Left ventricle myocardium superior (tissue), 1 donor: ENCODE data around the gene LINC01488. TPM values are rescaled to one million over a fixed set of nuclear protein-coding genes. Genes with fewer than 3 reads are reported as not detected.
A peak's percentile ranks its signal among the peaks of the same experiment; 100 is the strongest.

Experiments
- ATAC-seq: fragments of 200-7000 bp; cut with Tn5 transposase; one replicate; pipeline ENCODE4 v1.9.1; 2020; ENCODE audit warnings: mild to moderate bottlenecking, moderate library complexity
- DNase-seq: peaks from one replicate; pipeline ENCODE4 v3.0.0-alpha.2; 2020
- intact Hi-C: fragments of 100-400 bp; cut with micrococcal nuclease; formaldehyde crosslinking; loops from one replicate; pipeline ENCODE4 v1.11.0; 2022
- total RNA-seq: library from RNA; stranded (reverse); fragmentation: NEBNext Ultra II Directional; extraction: Animal tissue kit (Norgen Biotek cat#: 25700); gene quantifications from one replicate; pipeline ENCODE4 v1.2.1, GENCODE V29; 2021
- donor health status: DM: no; HTN: yes; CAD: no; lungs with severe emphysema.

LINC01488 gene
- total RNA-seq, 1 donor from 2014 or later, result not detected

GRCh38 chr11:69500285-69501120 lies 19.0 kb downstream of the LINC01488 start:
- DNase-seq (peak; percentile 25), ATAC-seq (no peak)
- intact Hi-C loops, result no loop called here

DNA sequence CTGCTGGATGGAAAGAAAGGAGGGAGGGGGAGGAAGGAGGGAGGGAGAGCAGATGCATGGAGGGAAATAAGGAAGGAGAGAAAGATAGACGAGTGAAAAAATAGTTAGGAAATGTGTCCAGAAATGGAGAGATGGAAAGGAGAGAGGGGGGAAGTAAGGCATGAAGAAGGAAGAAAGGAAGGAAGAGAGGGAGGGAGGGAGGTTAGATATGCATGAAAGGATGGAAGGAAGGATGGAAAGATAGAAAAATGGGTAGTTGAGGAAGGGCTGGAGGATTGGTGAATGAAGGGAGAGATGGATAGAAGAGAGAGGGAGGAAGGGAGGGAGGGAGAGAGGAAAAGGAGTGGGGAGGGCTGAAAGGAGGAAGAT lies 19.6 kb downstream of the LINC01488 start:
- no peak for DNase-seq
- intact Hi-C loops, result no loop called here
- no peak for ATAC-seq

DNA sequence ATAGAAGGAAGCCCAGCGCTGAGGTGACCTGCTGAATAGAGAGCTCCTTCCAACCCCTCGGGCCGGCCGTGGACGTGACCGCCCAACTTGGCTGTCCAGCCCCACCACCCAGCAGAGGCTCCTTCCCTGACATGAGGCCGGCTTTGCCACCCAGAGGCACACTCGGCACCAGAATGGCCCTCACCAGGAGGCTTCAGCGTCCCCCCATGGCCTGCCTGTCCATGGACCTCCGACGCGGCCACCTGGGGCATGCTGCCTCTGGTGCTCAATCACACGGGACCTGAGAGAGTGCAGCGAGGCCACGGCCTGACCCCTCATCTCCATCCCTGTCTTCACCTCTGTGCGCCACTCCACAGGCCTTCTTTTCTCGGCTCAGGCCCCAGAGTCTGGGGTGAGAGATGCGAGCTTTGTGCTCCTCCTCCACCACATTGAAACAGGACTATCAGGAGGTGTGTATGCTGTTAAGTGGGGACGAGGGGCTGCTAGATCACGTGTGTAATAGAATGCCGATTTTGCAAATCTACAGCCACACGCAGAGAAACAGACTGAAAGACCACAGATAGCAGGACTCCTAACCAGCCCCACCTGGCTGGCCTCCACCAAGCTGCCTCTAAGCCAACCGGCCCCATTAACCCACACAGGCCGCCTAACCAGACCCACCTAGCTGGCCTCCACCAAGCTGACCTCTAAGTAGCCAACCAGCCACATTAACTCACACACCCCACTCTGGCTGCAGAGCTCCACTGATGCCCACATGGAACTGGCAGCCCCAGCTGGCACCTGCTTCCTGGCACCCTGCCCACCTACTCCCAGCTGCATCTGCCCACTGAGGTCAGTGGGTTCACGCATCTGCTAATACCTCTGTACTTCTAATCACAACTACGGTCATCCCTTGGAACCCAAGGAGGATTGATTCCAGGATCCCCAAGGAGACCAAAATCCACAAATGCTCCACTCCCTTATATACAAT lies 20.7 kb downstream of the LINC01488 start:
- intact Hi-C loops, result no loop called here
- ATAC-seq (peak; percentile 66), DNase-seq (peak; percentile 67)

GRCh38 chr11:69504127-69504526 lies 22.7 kb downstream of the LINC01488 start:
- no peak for ATAC-seq
- no peak for DNase-seq
- intact Hi-C loops, result no loop called here

GRCh38 chr11:69504576-69505335 lies 23.3 kb downstream of the LINC01488 start:
- DNase-seq (peak; percentile 11), ATAC-seq (no peak)
- intact Hi-C loops, result no loop called here

DNA sequence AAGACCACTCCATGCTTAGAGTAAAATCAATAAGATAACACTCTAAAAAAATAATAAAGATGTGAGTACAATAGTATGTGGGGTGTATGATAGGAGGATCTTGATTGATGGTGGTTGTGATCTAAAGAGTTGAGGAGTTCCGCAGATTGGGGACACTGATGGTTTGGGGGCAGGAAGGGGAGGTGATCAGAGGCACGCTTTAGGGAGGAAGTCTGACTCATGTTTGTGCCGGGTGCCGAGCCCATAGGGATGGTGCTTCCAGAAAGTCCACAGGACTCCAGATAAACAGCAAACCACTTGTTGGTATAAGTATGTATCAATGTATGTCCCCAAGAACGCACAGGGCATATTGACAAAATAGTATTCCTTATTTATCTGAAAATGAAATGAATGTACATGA lies 27.5 kb downstream of the LINC01488 start:
- DNase-seq (peak; percentile 2), ATAC-seq (no peak)
- intact Hi-C loops, result no loop called here

- DNase-seq (peak; percentile 21), ATAC-seq (no peak)
- intact Hi-C loops, result no loop called here
Observed at GRCh38 chr11:69509381-69509780, 27.9 kb downstream of the LINC01488 start.

GRCh38 chr11:69509846-69510390 lies 28.5 kb downstream of the LINC01488 start:
- ATAC-seq (no peak), DNase-seq (peak; percentile 23)
- intact Hi-C loops, result no loop called here

- ATAC-seq (no peak), DNase-seq (peak; percentile 13)
- intact Hi-C loops, result no loop called here
Observed at GRCh38 chr11:69510471-69511357, 29.3 kb downstream of the LINC01488 start.

- ATAC-seq (no peak), DNase-seq (peak; percentile 14)
- intact Hi-C loops, result no loop called here
Observed at GRCh38 chr11:69511358-69512055, 30.0 kb downstream of the LINC01488 start.

- intact Hi-C loops, result no loop called here
- ATAC-seq, result no peak
- peak; percentile 8 for DNase-seq
Observed at GRCh38 chr11:69512136-69512535, 30.7 kb downstream of the LINC01488 start.

- intact Hi-C loops, result no loop called here
- peak; percentile 16 for DNase-seq
- no peak for ATAC-seq
Observed at GRCh38 chr11:69512790-69513189, 31.3 kb downstream of the LINC01488 start.

GRCh38 chr11:69513196-69513595 lies 31.7 kb downstream of the LINC01488 start:
- peak; percentile 5 for DNase-seq
- no peak for ATAC-seq
- intact Hi-C loops, result no loop called here

GRCh38 chr11:69513663-69514224 lies 32.3 kb downstream of the LINC01488 start:
- intact Hi-C loops, result no loop called here
- DNase-seq, result peak; percentile 14

DNA sequence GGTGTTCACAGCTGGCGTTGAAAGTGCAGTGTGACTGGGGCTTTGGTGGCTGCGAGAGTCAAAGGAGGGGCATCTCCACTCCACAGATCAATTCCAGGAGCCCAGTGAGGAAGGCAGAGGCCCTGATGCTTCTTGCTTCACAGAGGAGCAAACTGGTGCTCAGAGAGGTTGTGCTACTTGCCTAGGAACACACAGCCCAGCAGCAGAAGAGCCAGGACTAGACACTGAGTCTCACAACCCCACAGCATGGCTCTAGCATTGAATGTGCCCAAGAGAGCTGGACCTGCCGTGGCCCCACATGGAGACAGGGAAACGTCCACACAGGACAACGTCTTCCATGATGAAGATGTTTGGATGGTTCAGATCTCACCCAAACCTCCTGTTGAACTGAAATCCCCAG lies 33.3 kb downstream of the LINC01488 start:
- ATAC-seq (no peak), DNase-seq (peak; percentile 2)
- intact Hi-C loops, result no loop called here

More at GRCh38 chr11:69513663-69514224, 32.3 kb downstream of the LINC01488 start:
- no peak for ATAC-seq

GRCh38 chr11:69515271-69516245 lies 34.1 kb downstream of the LINC01488 start:
- intact Hi-C loops, result no loop called here
- ATAC-seq, result no peak
- DNase-seq, result peak; percentile 14
